ENCODE data around the gene ZNF608. TPM values are rescaled to one million over a fixed set of nuclear protein-coding genes. Genes with fewer than 3 reads are reported as not detected.

ZNF608 gene
- total RNA-seq, 1 donor from 2014 or later: 20.6 TPM

DNA sequence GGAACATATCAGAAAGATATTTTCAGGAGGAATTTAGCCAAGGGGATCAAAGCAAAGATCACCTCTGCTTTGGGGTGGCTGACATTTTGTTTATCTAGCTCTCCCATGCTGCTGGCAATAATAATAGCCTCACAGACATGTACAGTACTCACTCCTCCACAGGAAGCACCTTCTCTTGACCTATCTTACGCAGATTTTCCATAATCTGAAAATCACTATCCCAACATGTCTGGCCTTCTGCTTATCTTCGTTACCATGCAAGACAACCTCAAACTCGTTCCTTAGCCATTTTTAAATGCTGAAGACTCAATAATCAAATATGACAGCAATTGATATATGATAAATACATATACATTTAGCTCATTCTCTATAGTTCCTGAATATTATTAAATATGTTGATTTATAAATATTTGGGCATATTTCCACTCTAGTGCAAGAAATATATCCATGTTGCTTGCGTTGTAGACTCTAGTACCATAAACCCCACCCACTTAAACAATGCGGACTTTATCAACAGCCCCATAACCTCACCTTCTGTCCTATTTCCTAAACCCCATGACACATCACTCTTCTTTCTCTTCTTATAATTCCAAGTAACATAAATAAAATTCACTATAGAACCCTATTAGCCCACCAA, 18.0 kb downstream of the ZNF608 start:
- H3K9me3 ChIP-seq: no peaks in the 10 kb centered on the region
- no peak for DNase-seq (ENCODE audit: extremely low spot score in 2 of 2)
- H3K27me3 ChIP-seq: no peaks in the 10 kb centered on the region
- intact Hi-C loops (cut with DNase I): no loop called here
- H3K27ac ChIP-seq: no peak overlapping the region
- no peak overlapping the region for H3K4me3 ChIP-seq
- no peaks in the 10 kb centered on the region for H3K36me3 ChIP-seq
- no peak for TF ChIP-seq POLR2A (IDR thresholded peaks at IDR 0.05)
- peaks cover 5% of the 10 kb centered on the region for H3K4me1 ChIP-seq

DNA sequence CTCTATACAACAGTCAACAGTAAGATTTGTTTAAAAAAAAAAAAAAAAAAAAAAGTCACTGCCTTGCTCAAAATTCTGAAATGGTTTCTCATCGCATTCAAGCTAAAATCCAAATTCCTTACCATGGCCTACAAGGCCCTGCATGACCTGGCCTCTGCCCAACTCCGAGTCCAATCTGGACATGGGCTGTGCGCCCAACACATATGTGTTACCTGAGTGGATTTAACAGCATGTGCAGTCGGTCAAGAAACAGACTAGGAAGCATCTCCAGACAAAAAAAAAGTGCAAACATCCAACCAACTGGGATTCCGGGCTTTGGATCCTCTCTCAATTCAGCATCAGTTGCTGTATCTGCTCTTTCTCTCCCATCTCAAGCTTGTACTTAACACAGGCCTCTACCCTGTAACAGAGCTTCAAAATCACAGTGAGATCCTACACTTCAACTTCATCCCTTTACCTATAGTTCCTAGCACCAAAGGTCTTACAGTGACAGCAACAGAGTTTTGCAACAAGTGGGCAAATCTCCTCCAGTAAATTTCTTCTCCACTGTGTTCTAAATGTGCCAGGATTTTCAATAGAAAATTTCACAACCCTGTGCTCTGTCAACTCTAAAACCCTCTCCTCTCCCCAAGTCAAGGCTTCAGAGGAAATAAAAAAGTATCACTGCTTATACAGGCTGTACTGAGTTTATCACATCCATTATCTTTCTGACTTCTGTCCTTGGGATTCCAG, 19.6 kb downstream of the ZNF608 start:
- H3K27me3 ChIP-seq: no peaks in the 10 kb centered on the region
- peaks cover 5% of the 10 kb centered on the region for H3K4me1 ChIP-seq
- H3K4me3 ChIP-seq: no peak overlapping the region
- no peaks in the 10 kb centered on the region for H3K36me3 ChIP-seq
- DNase-seq (ENCODE audit: extremely low spot score in 2 of 2): no peak
- H3K27ac ChIP-seq: no peak overlapping the region
- TF ChIP-seq, protein P1, sequence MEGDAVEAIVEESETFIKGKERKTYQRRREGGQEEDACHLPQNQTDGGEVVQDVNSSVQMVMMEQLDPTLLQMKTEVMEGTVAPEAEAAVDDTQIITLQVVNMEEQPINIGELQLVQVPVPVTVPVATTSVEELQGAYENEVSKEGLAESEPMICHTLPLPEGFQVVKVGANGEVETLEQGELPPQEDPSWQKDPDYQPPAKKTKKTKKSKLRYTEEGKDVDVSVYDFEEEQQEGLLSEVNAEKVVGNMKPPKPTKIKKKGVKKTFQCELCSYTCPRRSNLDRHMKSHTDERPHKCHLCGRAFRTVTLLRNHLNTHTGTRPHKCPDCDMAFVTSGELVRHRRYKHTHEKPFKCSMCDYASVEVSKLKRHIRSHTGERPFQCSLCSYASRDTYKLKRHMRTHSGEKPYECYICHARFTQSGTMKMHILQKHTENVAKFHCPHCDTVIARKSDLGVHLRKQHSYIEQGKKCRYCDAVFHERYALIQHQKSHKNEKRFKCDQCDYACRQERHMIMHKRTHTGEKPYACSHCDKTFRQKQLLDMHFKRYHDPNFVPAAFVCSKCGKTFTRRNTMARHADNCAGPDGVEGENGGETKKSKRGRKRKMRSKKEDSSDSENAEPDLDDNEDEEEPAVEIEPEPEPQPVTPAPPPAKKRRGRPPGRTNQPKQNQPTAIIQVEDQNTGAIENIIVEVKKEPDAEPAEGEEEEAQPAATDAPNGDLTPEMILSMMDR (IDR thresholded peaks at IDR 0.05): no peak
- TF ChIP-seq POLR2AphosphoS5 (IDR thresholded peaks at IDR 0.05; ENCODE audit: insufficient read depth in 1 of 2, low read depth in 1 of 2): no peak
- no peak for TF ChIP-seq POLR2A (IDR thresholded peaks at IDR 0.05)
- H3K9me3 ChIP-seq: no peaks in the 10 kb centered on the region
- intact Hi-C loops (cut with DNase I): no loop called here

DNA sequence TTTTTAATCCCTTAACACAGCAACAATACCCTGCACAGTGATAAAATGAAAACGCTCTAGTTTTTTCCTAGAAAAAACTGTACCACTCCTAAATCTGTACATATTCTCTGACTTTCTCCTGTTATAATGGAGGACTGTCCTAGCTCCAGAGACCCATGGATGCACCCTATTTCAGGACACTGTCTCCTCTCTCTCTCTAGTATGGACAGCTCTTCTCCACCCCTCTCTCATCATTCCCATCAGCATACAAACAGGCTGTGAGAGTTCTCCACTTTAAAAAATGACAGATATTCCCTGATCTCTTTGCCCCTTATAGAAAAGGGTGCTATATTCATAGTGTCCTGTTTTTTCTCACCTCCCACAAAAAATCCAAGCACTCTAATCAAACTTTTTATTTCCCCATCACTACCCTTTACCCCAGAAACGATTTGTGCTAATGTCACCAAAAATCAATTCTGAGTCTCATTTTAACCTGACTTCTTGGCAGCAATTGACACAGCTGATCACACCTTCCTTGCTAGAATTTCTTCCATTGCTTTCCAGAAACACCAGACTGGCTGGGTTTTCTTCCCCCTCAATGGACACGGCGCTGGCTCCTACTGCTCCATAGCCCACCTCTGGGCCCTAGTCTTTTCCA, 20.7 kb downstream of the ZNF608 start:
- Histone ChIP-seq H3K27me3 (no peaks in the 10 kb centered on the region), H3K4me3 (no peak overlapping the region), H3K27ac (no peak overlapping the region), H3K9me3 (no peaks in the 10 kb centered on the region), H3K36me3 (no peaks in the 10 kb centered on the region), H3K4me1 (peaks cover 5% of the 10 kb centered on the region)
- TF ChIP-seq POLR2AphosphoS5 (IDR thresholded peaks at IDR 0.05; ENCODE audit: insufficient read depth in 1 of 2, low read depth in 1 of 2): no peak
- TF ChIP-seq, protein P1 (IDR thresholded peaks at IDR 0.05): no peak
- TF ChIP-seq POLR2A (IDR thresholded peaks at IDR 0.05): no peak
- intact Hi-C loops (cut with DNase I): no loop called here
- no peak for DNase-seq (ENCODE audit: extremely low spot score in 2 of 2)

DNA sequence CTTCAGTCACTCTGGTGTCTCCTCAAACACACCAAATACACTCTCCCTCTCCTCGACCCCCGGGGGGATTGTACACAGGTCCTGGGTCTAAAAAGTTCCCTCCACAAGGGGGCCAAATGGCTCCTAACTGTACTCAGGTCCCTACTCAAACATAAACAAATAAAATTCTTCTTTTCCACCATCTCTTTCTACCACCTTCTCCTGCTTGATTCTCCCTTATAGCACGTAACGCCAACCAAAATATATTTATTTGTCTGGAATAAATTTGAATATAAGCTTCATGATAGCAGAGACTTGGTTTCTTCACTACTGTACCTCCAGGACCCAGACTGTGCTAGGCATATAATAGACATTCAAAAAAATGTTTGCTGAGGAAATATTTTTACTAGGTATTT, 21.4 kb downstream of the ZNF608 start:
- H3K4me3 ChIP-seq: no peak overlapping the region
- intact Hi-C loops (cut with DNase I): no loop called here
- H3K27ac ChIP-seq: no peak overlapping the region
- H3K4me1 ChIP-seq: peaks cover 4% of the 10 kb centered on the region
- no peaks in the 10 kb centered on the region for H3K27me3 ChIP-seq
- TF ChIP-seq POLR2A (IDR thresholded peaks at IDR 0.05): no peak
- TF ChIP-seq, protein P1 (IDR thresholded peaks at IDR 0.05): no peak
- TF ChIP-seq POLR2AphosphoS5 (IDR thresholded peaks at IDR 0.05; ENCODE audit: insufficient read depth in 1 of 2, low read depth in 1 of 2): no peak
- H3K36me3 ChIP-seq: no peaks in the 10 kb centered on the region
- H3K9me3 ChIP-seq: no peaks in the 10 kb centered on the region
- no peak for DNase-seq (ENCODE audit: extremely low spot score in 2 of 2)

DNA sequence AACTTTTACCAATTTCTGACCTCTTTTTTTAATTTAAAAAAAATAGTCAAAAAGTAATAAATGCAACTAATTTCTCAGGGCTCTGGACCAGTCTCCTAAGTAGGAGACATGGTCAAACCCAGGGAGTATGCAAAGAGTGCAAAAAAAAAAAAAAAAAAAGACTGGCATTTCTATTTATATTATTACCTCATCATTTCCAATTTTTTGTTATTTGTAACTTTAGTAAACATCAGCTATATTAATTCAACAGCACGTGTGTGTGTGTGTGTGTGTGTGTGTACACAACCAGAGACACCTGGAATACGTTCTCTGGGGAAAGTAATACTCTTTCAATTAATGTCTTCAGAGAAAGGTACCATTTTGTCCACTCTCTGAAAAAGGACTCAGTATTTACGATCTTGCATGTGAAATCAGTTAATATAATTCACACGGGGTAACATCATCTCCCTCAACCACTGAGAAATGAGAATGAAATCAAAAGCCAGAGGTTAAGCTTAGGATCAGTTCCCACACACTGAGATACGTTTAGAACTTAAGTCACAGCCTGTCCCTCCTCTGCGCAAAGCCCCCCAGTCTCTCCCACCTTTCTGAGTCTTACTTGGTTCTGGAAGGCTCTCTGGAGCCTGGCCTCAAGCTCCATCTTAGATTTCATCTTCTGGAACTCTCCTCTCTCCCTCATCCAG, 21.9 kb downstream of the ZNF608 start:
- Histone ChIP-seq H3K4me1 (peaks cover 7% of the 10 kb centered on the region), H3K4me3 (no peak overlapping the region), H3K9me3 (no peaks in the 10 kb centered on the region), H3K27me3 (no peaks in the 10 kb centered on the region), H3K27ac (no peak overlapping the region), H3K36me3 (no peaks in the 10 kb centered on the region)
- DNase-seq (ENCODE audit: extremely low spot score in 2 of 2): no peak
- intact Hi-C loops (cut with DNase I): no loop called here
- TF ChIP-seq, protein P1 (IDR thresholded peaks at IDR 0.05): no peak
- TF ChIP-seq POLR2AphosphoS5 (IDR thresholded peaks at IDR 0.05; ENCODE audit: insufficient read depth in 1 of 2, low read depth in 1 of 2) (no peak), POLR2A (IDR thresholded peaks at IDR 0.05) (no peak)
